BLaER1 treated with 17β-estradiol and CSF1 and Interleukin-3, amounts not matched to agents 10 nM and 100 nM (cell line): ENCODE results near the gene RENBP.

Experiments
- H3K27ac ChIP-seq, 11 experiments: shearing (Covaris generic); formaldehyde crosslinking; 2 replicates each; pipeline ENCODE4 v1.8.1; 2022
- H3K27me3 ChIP-seq, 11 experiments: shearing (Covaris generic); formaldehyde crosslinking; 2 replicates each; pipeline ENCODE4 v1.8.1; 2022
- H3K36me3 ChIP-seq, 11 experiments: shearing (Covaris generic); formaldehyde crosslinking; 2 replicates each; pipeline ENCODE4 v1.8.1; 2022
- H3K4me1 ChIP-seq, 10 experiments: shearing (Covaris generic); formaldehyde crosslinking; 2 replicates each; pipeline ENCODE4 v1.8.1; 2022
- H3K4me2 ChIP-seq, 11 experiments: shearing (Covaris generic); formaldehyde crosslinking; 2 replicates each; pipeline ENCODE4 v1.8.1; 2022
- H3K4me3 ChIP-seq, 10 experiments: shearing (Covaris generic); formaldehyde crosslinking; 2 replicates each; pipeline ENCODE4 v1.8.1; 2022
- H3K9ac ChIP-seq, 11 experiments: shearing (Covaris generic); formaldehyde crosslinking; 2 replicates each; pipeline ENCODE4 v1.8.1; 2022
- H3K9me3 ChIP-seq, 11 experiments: shearing (Covaris generic); formaldehyde crosslinking; replicated peaks in 1 of 11; 2 replicates each; pipeline ENCODE4 v1.8.1; 2022
- H4K20me1 ChIP-seq, 11 experiments: shearing (Covaris generic); formaldehyde crosslinking; 2 replicates each; pipeline ENCODE4 v1.8.1; 2022
- Cebpa-rat ChIP-seq, 11 experiments: shearing (Covaris generic); IDR thresholded peaks; 2 replicates each; pipeline ENCODE4 v1.8.1; 2022

The RENBP gene

GRCh38 chrX:153922932-153923857, 21.2 kb downstream of the RENBP start:
- H3K27me3 ChIP-seq, result peaks cover 78 to 94% (median 80%) of the 10 kb centered on the region in 11 experiments
- peaks cover 84 to 99% (median 99%) of the 10 kb centered on the region in 11 experiments for H4K20me1 ChIP-seq
- H3K4me3 ChIP-seq, result peak overlapping the region in 9 of 10 experiments; percentile 32 to 78 (median 68); a peak in 15 of 20 replicates
- peaks cover 6 to 38% (median 34%) of the 10 kb centered on the region in 11 experiments; a peak in 20 of 22 replicates for H3K36me3 ChIP-seq
- peak overlapping the region; percentile 50 to 100 (median 92); a peak in 19 of 22 replicates for H3K9ac ChIP-seq
- H3K9me3 ChIP-seq, result peaks cover 0 to 23% (median 0%) of the 10 kb centered on the region in 11 experiments; a peak in 3 of 22 replicates
- H3K27ac ChIP-seq, result peak overlapping the region in 9 of 11 experiments; percentile 96 to 100 (median 97); a peak in 15 of 22 replicates
- peak overlapping the region; percentile 87 to 99 (median 92) for H3K4me2 ChIP-seq
- H3K4me1 ChIP-seq, result peaks cover 38 to 78% (median 68%) of the 10 kb centered on the region in 10 experiments
- TF ChIP-seq Cebpa-rat (IDR thresholded peaks at IDR 0.05), result no peak

- peaks cover 29 to 67% (median 57%) of the 10 kb centered on the region in 10 experiments for H3K4me1 ChIP-seq
- H3K4me2 ChIP-seq, result peak overlapping the region; percentile 87 to 99 (median 92)
- H3K4me3 ChIP-seq, result peak overlapping the region in 7 of 10 experiments; percentile 25 to 78 (median 72); a peak in 11 of 20 replicates
- H3K27ac ChIP-seq, result peak overlapping the region in 5 of 11 experiments; percentile 17 to 47 (median 35); a peak in 5 of 22 replicates
- H3K9ac ChIP-seq, result peak overlapping the region in 10 of 11 experiments; percentile 33 to 100 (median 48); a peak in 13 of 22 replicates
- peaks cover 77 to 100% (median 98%) of the 10 kb centered on the region in 11 experiments for H4K20me1 ChIP-seq
- peaks cover 91 to 99% (median 94%) of the 10 kb centered on the region in 11 experiments for H3K27me3 ChIP-seq
- H3K36me3 ChIP-seq, result peaks cover 13 to 51% (median 45%) of the 10 kb centered on the region in 11 experiments; a peak in 21 of 22 replicates
- no peak for TF ChIP-seq Cebpa-rat (IDR thresholded peaks at IDR 0.05)
- peaks cover 0 to 15% (median 0%) of the 10 kb centered on the region in 11 experiments; a peak in 3 of 22 replicates for H3K9me3 ChIP-seq
Measured at GRCh38 chrX:153921511-153922446, 22.7 kb downstream of the RENBP start.

- Histone ChIP-seq H4K20me1 (peaks cover 76 to 100% (median 97%) of the 10 kb centered on the region in 11 experiments), H3K9me3 (peaks cover 0 to 10% (median 0%) of the 10 kb centered on the region in 11 experiments; a peak in 3 of 22 replicates), H3K9ac (0 out of 22 replicates have a peak overlapping the region, but pooled peaks of 1 of the 11 experiments have one; percentile 15), H3K27me3 (peaks cover 97 to 100% (median 100%) of the 10 kb centered on the region in 11 experiments), H3K36me3 (peaks cover 13 to 58% (median 52%) of the 10 kb centered on the region in 11 experiments), H3K27ac (peak overlapping the region in 1 of 11 experiments; percentile 47; a peak in 1 of 22 replicates), H3K4me2 (peak overlapping the region in 7 of 11 experiments; percentile 87 to 97 (median 92); a peak in 11 of 22 replicates), H3K4me3 (no peak overlapping the region), H3K4me1 (peaks cover 24 to 61% (median 51%) of the 10 kb centered on the region in 10 experiments)
- TF ChIP-seq Cebpa-rat (IDR thresholded peaks at IDR 0.05), result no peak
Measured at GRCh38 chrX:153921070-153921469, 23.4 kb downstream of the RENBP start.

GRCh38 chrX:153920546-153920945, 23.9 kb downstream of the RENBP start:
- peaks cover 13 to 64% (median 57%) of the 10 kb centered on the region in 11 experiments for H3K36me3 ChIP-seq
- H3K9ac ChIP-seq, result peak overlapping the region in 2 of 11 experiments; percentile 10 to 15; a peak in 1 of 22 replicates

GRCh38 chrX:153919281-153919680, 25.2 kb downstream of the RENBP start:
- Histone ChIP-seq H3K4me2 (no peak overlapping the region), H3K4me1 (peaks cover 22 to 43% (median 33%) of the 10 kb centered on the region in 10 experiments), H3K27ac (no peak overlapping the region), H4K20me1 (peaks cover 78 to 98% (median 90%) of the 10 kb centered on the region in 11 experiments), H3K36me3 (peaks cover 13 to 73% (median 61%) of the 10 kb centered on the region in 11 experiments), H3K9me3 (0 out of 22 replicates have a peak, but pooled peaks cover 0 to 6% (median 0%) of the 10 kb centered on the region in 11 experiments), H3K27me3 (peaks cover 96 to 100% (median 99%) of the 10 kb centered on the region in 11 experiments), H3K4me3 (no peak overlapping the region), H3K9ac (no peak overlapping the region)
- no peak for TF ChIP-seq Cebpa-rat (IDR thresholded peaks at IDR 0.05)

More at GRCh38 chrX:153920546-153920945, 23.9 kb downstream of the RENBP start:
- Histone ChIP-seq H4K20me1 (peaks cover 81 to 100% (median 96%) of the 10 kb centered on the region in 11 experiments), H3K4me1 (peaks cover 22 to 56% (median 45%) of the 10 kb centered on the region in 10 experiments), H3K4me2 (no peak overlapping the region; a peak in 2 of 22 replicates), H3K9me3 (peaks cover 0 to 5% (median 0%) of the 10 kb centered on the region in 11 experiments; a peak in 3 of 22 replicates), H3K4me3 (no peak overlapping the region), H3K27me3 (peaks cover 98 to 100% (median 100%) of the 10 kb centered on the region in 11 experiments), H3K27ac (peak overlapping the region in 3 of 11 experiments; percentile 30 to 47 (median 34); a peak in 2 of 22 replicates)
- TF ChIP-seq Cebpa-rat (IDR thresholded peaks at IDR 0.05), result no peak

- H3K9me3 ChIP-seq, result peaks cover 0 to 16% (median 0%) of the 10 kb centered on the region in 11 experiments; a peak in 1 of 22 replicates
- no peak overlapping the region for H3K4me2 ChIP-seq
- peaks cover 25 to 87% (median 74%) of the 10 kb centered on the region in 11 experiments for H3K36me3 ChIP-seq
- TF ChIP-seq Cebpa-rat (IDR thresholded peaks at IDR 0.05), result no peak
- no peak overlapping the region for H3K9ac ChIP-seq
- peaks cover 70 to 98% (median 85%) of the 10 kb centered on the region in 11 experiments for H4K20me1 ChIP-seq
- no peak overlapping the region for H3K4me3 ChIP-seq
- H3K4me1 ChIP-seq, result peaks cover 13 to 29% (median 20%) of the 10 kb centered on the region in 10 experiments; a peak in 19 of 20 replicates
- H3K27ac ChIP-seq, result no peak overlapping the region
- H3K27me3 ChIP-seq, result peaks cover 96 to 100% (median 99%) of the 10 kb centered on the region in 11 experiments
Measured at GRCh38 chrX:153917869-153918268, 26.6 kb downstream of the RENBP start.

- no peak for TF ChIP-seq Cebpa-rat (IDR thresholded peaks at IDR 0.05)
- Histone ChIP-seq H3K9me3 (peaks cover 0 to 16% (median 0%) of the 10 kb centered on the region in 11 experiments; a peak in 1 of 22 replicates), H4K20me1 (peaks cover 34 to 98% (median 72%) of the 10 kb centered on the region in 11 experiments; a peak in 21 of 22 replicates), H3K9ac (no peak overlapping the region), H3K4me1 (peaks cover 0 to 9% (median 0%) of the 10 kb centered on the region in 10 experiments; a peak in 5 of 20 replicates), H3K36me3 (peaks cover 21 to 91% (median 73%) of the 10 kb centered on the region in 11 experiments), H3K27ac (no peak overlapping the region), H3K4me3 (no peak overlapping the region), H3K4me2 (no peak overlapping the region), H3K27me3 (peaks cover 73 to 92% (median 85%) of the 10 kb centered on the region in 11 experiments)
Measured at GRCh38 chrX:153913701-153914100, 30.7 kb downstream of the RENBP start.
